ENCODE measurements around the gene ANK2.

ANK2 gene

DNA sequence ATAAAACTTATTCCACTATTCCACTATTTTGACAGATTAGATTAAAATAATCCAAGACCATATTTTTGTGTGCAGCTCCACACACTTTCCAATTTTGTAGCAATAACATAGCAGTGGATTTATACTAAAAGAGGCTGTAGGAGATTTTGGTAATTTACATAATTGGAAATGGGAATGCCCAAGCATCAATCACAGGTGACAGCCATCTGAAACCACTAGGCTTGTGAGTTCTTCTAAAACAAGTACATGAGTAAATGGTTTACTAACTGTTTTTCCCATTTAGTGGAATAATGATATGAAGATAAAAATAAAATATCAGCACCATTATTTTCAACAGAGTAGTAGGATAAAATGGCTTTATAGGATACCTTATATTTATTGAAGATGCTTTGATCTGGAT, 4.4 kb downstream of the ANK2 start:
- Histone ChIP-seq H3K36me3 (ENCODE audit: insufficient read depth, low read length) (no peaks in the 10 kb centered on the region), H3K4me2 (ENCODE audit: low read length) (no peak overlapping the region), H3K9me3 (ENCODE audit: low read length) (no peaks in the 10 kb centered on the region), H3K27me3 (ENCODE audit: insufficient read depth, low read length) (no peaks in the 10 kb centered on the region), H3K9me2 (ENCODE audit: low read depth, low read length) (no peaks in the 10 kb centered on the region), H3K79me2 (ENCODE audit: insufficient read depth, low read length) (no peaks in the 10 kb centered on the region), H3K4me3 (ENCODE audit: low read depth, low read length, poor library complexity, severe bottlenecking) (no peak overlapping the region), H3K4me1 (ENCODE audit: insufficient read depth, low read length, severe bottlenecking) (no peaks in the 10 kb centered on the region), H3K9ac (ENCODE audit: low read length) (no peak overlapping the region), H3K27ac (ENCODE audit: low read depth, low read length, poor library complexity, severe bottlenecking) (no peak overlapping the region), H2AFZ (ENCODE audit: low read length) (no peak overlapping the region), H3F3A (ENCODE audit: insufficient read depth, low read length) (no peaks in the 10 kb centered on the region), H4K20me1 (ENCODE audit: insufficient read depth, low read length) (no peaks in the 10 kb centered on the region)
- TF ChIP-seq EZH2 (IDR thresholded peaks at IDR 0.05; ENCODE audit: borderline replicate concordance, low read length): no peak
- TF ChIP-seq, protein P1, sequence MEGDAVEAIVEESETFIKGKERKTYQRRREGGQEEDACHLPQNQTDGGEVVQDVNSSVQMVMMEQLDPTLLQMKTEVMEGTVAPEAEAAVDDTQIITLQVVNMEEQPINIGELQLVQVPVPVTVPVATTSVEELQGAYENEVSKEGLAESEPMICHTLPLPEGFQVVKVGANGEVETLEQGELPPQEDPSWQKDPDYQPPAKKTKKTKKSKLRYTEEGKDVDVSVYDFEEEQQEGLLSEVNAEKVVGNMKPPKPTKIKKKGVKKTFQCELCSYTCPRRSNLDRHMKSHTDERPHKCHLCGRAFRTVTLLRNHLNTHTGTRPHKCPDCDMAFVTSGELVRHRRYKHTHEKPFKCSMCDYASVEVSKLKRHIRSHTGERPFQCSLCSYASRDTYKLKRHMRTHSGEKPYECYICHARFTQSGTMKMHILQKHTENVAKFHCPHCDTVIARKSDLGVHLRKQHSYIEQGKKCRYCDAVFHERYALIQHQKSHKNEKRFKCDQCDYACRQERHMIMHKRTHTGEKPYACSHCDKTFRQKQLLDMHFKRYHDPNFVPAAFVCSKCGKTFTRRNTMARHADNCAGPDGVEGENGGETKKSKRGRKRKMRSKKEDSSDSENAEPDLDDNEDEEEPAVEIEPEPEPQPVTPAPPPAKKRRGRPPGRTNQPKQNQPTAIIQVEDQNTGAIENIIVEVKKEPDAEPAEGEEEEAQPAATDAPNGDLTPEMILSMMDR (IDR thresholded peaks at IDR 0.05; ENCODE audit: low read length): no peak

DNA sequence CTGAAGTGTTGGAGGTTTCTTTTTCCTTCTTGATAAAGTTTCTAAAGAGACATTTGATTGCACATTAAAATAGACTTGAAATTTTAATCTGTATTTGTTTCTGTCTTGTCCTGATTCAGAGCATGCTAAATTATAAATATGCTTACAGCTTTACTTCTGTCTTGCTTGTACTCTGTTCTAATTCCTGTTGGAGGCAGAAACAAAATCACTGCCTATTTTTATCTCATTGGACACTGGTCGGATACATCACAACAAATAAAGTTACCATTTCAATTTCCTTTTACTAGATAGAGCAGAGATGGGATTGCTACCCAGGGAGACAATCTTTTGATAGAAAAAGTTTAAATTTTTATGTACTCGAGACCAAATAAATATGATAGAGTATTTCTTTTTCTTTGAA, 6.9 kb downstream of the ANK2 start:
- no peaks in the 10 kb centered on the region for H3K9me2 ChIP-seq (ENCODE audit: low read depth, low read length)

GRCh38 chr4:113057891-113058290, 8.4 kb downstream of the ANK2 start:
- TF ChIP-seq EZH2 (IDR thresholded peaks at IDR 0.05; ENCODE audit: borderline replicate concordance, low read length): no peak
- TF ChIP-seq, protein P1 (IDR thresholded peaks at IDR 0.05; ENCODE audit: low read length): no peak
- no peak overlapping the region for H3K4me3 ChIP-seq (ENCODE audit: low read depth, low read length, poor library complexity, severe bottlenecking)
- no peaks in the 10 kb centered on the region for H3K79me2 ChIP-seq (ENCODE audit: insufficient read depth, low read length)
- no peak overlapping the region for H3K27ac ChIP-seq (ENCODE audit: low read depth, low read length, poor library complexity, severe bottlenecking)
- H3F3A ChIP-seq (ENCODE audit: insufficient read depth, low read length): no peaks in the 10 kb centered on the region
- H3K36me3 ChIP-seq (ENCODE audit: insufficient read depth, low read length): no peaks in the 10 kb centered on the region
- H3K4me1 ChIP-seq (ENCODE audit: insufficient read depth, low read length, severe bottlenecking): no peaks in the 10 kb centered on the region
- no peak overlapping the region for H3K4me2 ChIP-seq (ENCODE audit: low read length)
- no peak overlapping the region for H2AFZ ChIP-seq (ENCODE audit: low read length)
- H4K20me1 ChIP-seq (ENCODE audit: insufficient read depth, low read length): no peaks in the 10 kb centered on the region
- no peaks in the 10 kb centered on the region for H3K9me2 ChIP-seq (ENCODE audit: low read depth, low read length)
- H3K9me3 ChIP-seq (ENCODE audit: low read length): no peaks in the 10 kb centered on the region
- no peaks in the 10 kb centered on the region for H3K27me3 ChIP-seq (ENCODE audit: insufficient read depth, low read length)
- no peak overlapping the region for H3K9ac ChIP-seq (ENCODE audit: low read length)

More for the DNA sequence above, 6.9 kb downstream of the ANK2 start:
- no peak overlapping the region for H3K27ac ChIP-seq (ENCODE audit: low read depth, low read length, poor library complexity, severe bottlenecking)
- H3K79me2 ChIP-seq (ENCODE audit: insufficient read depth, low read length): no peaks in the 10 kb centered on the region
- no peaks in the 10 kb centered on the region for H3K9me3 ChIP-seq (ENCODE audit: low read length)
- no peaks in the 10 kb centered on the region for H3K36me3 ChIP-seq (ENCODE audit: insufficient read depth, low read length)
- no peak overlapping the region for H3K4me2 ChIP-seq (ENCODE audit: low read length)
- no peaks in the 10 kb centered on the region for H3K4me1 ChIP-seq (ENCODE audit: insufficient read depth, low read length, severe bottlenecking)
- no peaks in the 10 kb centered on the region for H3K27me3 ChIP-seq (ENCODE audit: insufficient read depth, low read length)
- TF ChIP-seq, protein P1 (IDR thresholded peaks at IDR 0.05; ENCODE audit: low read length): no peak
- TF ChIP-seq EZH2 (IDR thresholded peaks at IDR 0.05; ENCODE audit: borderline replicate concordance, low read length): no peak
- H3F3A ChIP-seq (ENCODE audit: insufficient read depth, low read length): no peaks in the 10 kb centered on the region
- H4K20me1 ChIP-seq (ENCODE audit: insufficient read depth, low read length): no peaks in the 10 kb centered on the region
- H3K9ac ChIP-seq (ENCODE audit: low read length): no peak overlapping the region
- H3K4me3 ChIP-seq (ENCODE audit: low read depth, low read length, poor library complexity, severe bottlenecking): no peak overlapping the region
- no peak overlapping the region for H2AFZ ChIP-seq (ENCODE audit: low read length)

Data from OCI-LY1 (cell line).